Stomach smooth muscle (tissue), 2 donors: Measurements from ENCODE around the gene ARHGEF1.

Experiments used
- H3K27ac ChIP-seq: one replicate; pipeline ENCODE4 v1.7.0; 2013; ENCODE audit warnings: mild to moderate bottlenecking, low read length, inconsistent platforms
- H3K27me3 ChIP-seq, 2 donors: one replicate each; pipeline ENCODE4 v1.7.0; 2013; ENCODE audit warnings: low read length in 2 of 2; ENCODE audit not compliant: insufficient read depth in 2 of 2, control insufficient read depth in 1 of 2
- H3K36me3 ChIP-seq, 2 donors: one replicate each; pipeline ENCODE4 v1.7.0; 2013; ENCODE audit warnings: low read length in 2 of 2; ENCODE audit not compliant: control insufficient read depth in 2 of 2, insufficient read depth in 2 of 2
- H3K4me1 ChIP-seq: one replicate; pipeline ENCODE4 v1.7.0; 2013; ENCODE audit warnings: low read length; ENCODE audit not compliant: control insufficient read depth, insufficient read depth
- H3K4me3 ChIP-seq, 2 donors: one replicate each; pipeline ENCODE4 v1.7.0; 2013; ENCODE audit warnings: low read length in 2 of 2
- H3K9ac ChIP-seq, 2 donors: one replicate each; pipeline ENCODE4 v1.7.0; 2013; ENCODE audit warnings: low read length in 2 of 2, mild to moderate bottlenecking in 1 of 2
- H3K9me3 ChIP-seq, 2 donors: one replicate each; pipeline ENCODE4 v1.7.0; 2013; ENCODE audit warnings: low read length in 2 of 2; ENCODE audit not compliant: control insufficient read depth in 2 of 2
- donor health status: healthy.
- donor health status: Pancreatic carcinoma.

The ARHGEF1 gene

DNA sequence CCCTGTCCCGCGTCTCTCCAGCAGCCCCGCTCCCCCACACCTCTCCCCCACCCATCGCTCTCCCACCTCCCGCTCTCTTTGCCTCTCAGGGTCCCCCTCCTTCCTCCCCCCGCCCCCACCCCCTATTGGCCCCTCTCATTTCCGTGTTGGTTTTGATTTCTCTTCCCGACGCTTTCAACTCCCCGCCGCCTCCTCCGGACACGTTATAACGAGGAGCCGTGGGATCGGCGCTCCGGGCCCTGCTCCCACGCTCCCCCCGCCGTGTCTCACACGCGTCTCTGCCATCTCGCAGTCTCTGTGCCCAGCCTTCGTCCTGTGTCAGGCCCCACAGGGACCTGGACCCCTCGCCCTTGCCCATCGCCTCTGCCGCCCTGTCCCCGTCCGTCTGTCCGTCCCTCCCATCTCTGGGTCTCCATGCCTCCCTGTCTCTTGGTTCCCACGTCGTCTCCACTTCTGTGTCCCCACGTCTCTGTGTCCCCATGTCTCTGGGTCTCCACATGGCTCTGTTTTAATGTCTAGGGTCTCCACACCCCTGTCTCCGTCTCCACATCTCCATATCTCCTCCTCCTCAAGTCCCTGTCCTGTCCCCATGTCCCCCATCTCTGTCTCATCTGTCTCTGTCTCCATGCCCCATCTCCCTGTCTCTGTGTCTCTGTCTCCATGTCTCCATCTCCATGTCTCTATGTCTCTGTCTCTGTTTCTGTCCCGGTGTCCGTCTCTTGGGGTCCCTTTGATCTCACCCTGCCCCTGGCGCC, 32.2 kb downstream of the ARHGEF1 start:
- Histone ChIP-seq H3K9me3 (no peaks in the 10 kb centered on the region), H3K27ac (no peak overlapping the region), H3K36me3 (no peaks in the 10 kb centered on the region), H3K27me3 (peaks cover 70 to 77% of the 10 kb centered on the region in 2 donors), H3K4me3 (peak overlapping the region in 1 of 2 donors; percentile 29), H3K9ac (no peak overlapping the region), H3K4me1 (peaks cover 5% of the 10 kb centered on the region)

DNA sequence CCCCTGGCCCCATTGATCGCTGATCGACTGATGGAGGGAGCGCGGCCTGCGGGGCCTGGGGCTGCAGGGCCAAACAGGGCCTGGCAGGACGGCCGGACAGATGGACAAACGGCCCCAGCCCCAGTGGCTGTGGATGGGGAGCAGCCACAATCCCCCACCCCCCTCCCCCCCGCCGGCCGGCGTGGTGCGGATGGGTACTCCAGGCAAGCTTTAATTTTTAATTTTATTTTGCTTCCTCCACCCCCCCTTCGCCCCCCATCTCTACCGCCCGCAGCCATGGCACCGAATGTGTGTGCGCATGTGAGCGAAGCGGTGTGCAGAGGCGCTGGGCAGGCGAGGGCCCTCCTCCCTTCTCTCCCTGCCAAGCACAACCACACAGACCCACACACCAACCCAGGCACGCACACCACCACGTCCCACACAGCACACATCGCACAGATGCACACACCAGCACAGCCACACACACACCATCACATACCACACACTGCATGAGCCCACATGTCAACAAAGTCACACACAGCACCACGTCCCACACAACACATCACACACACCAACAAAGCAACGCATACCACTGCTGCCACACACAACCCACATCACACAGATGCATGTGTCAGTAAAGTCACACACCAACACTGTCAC, 32.9 kb downstream of the ARHGEF1 start:
- no peaks in the 10 kb centered on the region for H3K36me3 ChIP-seq
- H3K4me3 ChIP-seq: no peak overlapping the region
- H3K9ac ChIP-seq: no peak overlapping the region
- H3K9me3 ChIP-seq: no peaks in the 10 kb centered on the region
- H3K27ac ChIP-seq: no peak overlapping the region
- peaks cover 5% of the 10 kb centered on the region for H3K4me1 ChIP-seq
- peaks cover 75 to 79% of the 10 kb centered on the region in 2 donors for H3K27me3 ChIP-seq

DNA sequence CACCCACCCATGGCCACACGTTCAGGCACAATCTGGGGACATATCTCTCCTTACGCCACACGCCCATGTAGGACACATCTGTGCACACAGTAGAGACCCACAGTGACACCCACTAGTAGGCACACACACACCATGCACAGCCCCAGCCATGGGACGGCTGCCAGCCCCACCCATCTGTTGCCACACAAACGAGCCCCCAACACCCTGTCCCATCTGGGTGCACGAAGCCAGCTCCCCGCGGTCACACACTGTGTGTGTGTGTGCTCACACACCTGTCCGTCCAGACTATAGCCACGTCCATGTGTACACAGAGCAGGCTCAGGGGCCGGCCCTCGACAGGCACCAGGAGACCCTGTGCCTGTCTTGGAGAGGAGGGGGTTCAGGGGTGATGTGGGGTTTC, 34.7 kb downstream of the ARHGEF1 start:
- no peak overlapping the region for H3K4me3 ChIP-seq
- H3K27me3 ChIP-seq: peaks cover 75 to 80% of the 10 kb centered on the region in 2 donors
- H3K4me1 ChIP-seq: peaks cover 5% of the 10 kb centered on the region

DNA sequence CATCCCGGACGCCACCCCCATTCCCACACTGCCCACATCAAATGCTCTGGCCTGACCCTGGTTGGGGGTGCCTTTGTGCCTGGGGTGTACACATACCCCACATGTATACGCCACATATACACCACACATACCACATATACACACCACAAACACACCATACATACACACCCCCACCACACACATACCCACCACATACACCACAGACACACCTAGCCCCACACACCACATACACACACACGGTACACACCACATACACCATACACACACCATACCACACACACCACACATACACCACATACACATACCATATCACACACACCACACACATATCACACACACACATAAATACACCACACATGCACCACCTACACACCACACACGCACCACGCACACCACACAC, 35.1 kb downstream of the ARHGEF1 start:
- no peak overlapping the region for H3K27ac ChIP-seq
- no peak overlapping the region for H3K4me3 ChIP-seq
- H3K4me1 ChIP-seq: peaks cover 5% of the 10 kb centered on the region
- H3K9ac ChIP-seq: no peak overlapping the region
- no peaks in the 10 kb centered on the region for H3K9me3 ChIP-seq
- H3K27me3 ChIP-seq: peaks cover 79 to 84% of the 10 kb centered on the region in 2 donors
- H3K36me3 ChIP-seq: no peaks in the 10 kb centered on the region

More for the DNA sequence above, 34.7 kb downstream of the ARHGEF1 start:
- Histone ChIP-seq H3K27ac (no peak overlapping the region), H3K9me3 (no peaks in the 10 kb centered on the region), H3K36me3 (no peaks in the 10 kb centered on the region), H3K9ac (no peak overlapping the region)

DNA sequence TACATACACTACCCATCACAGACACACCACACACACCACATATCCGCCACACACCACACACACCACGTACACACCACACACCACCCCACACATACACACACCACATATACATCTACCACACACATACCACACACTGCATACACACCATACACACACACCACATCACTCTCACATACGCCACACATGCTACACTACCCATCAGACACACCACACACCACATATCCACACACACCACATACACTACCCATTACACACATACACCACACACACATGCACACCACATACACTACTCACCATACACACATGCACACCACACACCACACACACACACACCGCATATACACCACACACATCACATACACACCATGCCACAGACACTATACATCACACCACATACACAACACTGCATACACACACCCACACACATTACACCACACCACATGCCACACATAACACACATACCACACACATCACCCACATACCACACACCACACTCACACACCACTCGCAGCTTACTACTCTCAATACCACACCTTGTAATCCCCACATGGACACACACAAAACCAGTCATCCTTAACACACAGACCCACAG, 35.8 kb downstream of the ARHGEF1 start:
- no peak overlapping the region for H3K4me3 ChIP-seq
- peaks cover 5% of the 10 kb centered on the region for H3K4me1 ChIP-seq
- no peaks in the 10 kb centered on the region for H3K36me3 ChIP-seq
- no peaks in the 10 kb centered on the region for H3K9me3 ChIP-seq
- peaks cover 78 to 80% of the 10 kb centered on the region in 2 donors for H3K27me3 ChIP-seq
- H3K9ac ChIP-seq: no peak overlapping the region
- H3K27ac ChIP-seq: no peak overlapping the region

DNA sequence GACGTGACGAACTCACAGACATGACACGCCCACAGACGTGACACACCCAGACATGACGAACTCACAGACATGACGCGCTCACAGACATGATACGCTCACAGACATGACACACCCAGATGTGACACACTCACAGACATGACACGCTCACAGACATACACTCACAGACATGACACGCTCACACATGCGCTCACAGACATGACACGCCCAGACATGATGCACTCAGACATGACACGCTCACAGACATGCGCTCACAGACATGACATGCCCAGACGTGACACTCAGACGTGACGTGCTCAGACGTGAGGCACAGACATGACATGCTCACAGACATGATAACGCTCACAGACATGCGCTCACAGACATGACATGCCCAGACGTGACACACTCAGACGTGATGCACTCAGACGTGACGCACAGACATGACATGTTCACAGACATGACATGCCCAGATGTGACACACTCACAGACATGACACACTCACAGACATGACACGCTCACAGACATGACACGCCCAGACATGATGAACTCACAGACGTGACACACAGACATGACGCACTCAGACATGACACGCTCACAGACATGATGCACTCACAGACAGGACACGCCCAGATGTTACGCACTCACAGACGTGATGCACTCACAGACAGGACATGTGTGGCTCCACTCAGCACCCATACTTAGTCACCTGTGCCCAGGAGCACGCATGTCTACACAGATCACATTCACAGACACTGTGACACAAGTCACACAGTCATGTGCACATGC, 37.1 kb downstream of the ARHGEF1 start:
- Histone ChIP-seq H3K9me3 (no peaks in the 10 kb centered on the region), H3K27me3 (peaks cover 83% of the 10 kb centered on the region in 2 donors), H3K4me3 (no peak overlapping the region), H3K4me1 (peaks cover 4% of the 10 kb centered on the region), H3K27ac (no peak overlapping the region), H3K36me3 (no peaks in the 10 kb centered on the region), H3K9ac (no peak overlapping the region)

DNA sequence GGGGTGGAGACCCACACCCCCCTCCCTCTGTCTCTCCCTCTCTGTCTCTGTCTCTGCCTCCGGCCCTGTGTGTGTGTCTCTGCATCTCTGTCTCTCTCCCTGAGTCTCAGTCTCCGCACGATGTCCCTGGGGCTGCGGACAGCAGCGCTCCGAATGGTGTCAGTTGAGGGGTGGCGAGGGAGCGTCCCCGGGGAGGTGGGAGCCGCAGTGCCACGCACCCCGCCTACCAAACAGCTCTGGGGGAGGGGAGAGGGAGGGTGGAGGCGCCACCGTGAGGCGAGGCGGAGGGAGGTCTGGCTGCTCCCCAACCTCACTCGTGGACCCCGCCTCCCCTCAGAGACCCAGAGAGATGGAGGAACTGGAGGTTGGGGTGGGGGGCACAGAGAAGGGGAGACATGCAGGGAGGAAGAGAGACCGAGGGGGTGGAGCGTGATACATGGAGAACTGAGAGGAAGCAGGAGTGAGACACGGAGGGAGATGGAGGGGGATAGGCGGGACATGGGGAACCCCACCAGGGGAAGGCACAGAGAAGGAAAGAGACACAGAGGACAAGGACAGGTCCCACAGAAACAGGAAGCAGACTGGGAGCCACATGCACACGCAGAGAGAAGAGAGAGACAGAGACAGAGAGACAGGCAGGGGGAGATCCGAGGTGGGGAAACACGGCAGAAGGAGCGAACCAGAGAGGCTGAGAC, 38.0 kb downstream of the ARHGEF1 start:
- H3K9ac ChIP-seq: no peak overlapping the region
- no peak overlapping the region for H3K4me3 ChIP-seq
- no peaks in the 10 kb centered on the region for H3K36me3 ChIP-seq
- H3K9me3 ChIP-seq: peaks cover 0 to 3% of the 10 kb centered on the region in 2 donors
- no peaks in the 10 kb centered on the region for H3K4me1 ChIP-seq
- H3K27ac ChIP-seq: no peak overlapping the region
- peaks cover 83 to 85% of the 10 kb centered on the region in 2 donors for H3K27me3 ChIP-seq

DNA sequence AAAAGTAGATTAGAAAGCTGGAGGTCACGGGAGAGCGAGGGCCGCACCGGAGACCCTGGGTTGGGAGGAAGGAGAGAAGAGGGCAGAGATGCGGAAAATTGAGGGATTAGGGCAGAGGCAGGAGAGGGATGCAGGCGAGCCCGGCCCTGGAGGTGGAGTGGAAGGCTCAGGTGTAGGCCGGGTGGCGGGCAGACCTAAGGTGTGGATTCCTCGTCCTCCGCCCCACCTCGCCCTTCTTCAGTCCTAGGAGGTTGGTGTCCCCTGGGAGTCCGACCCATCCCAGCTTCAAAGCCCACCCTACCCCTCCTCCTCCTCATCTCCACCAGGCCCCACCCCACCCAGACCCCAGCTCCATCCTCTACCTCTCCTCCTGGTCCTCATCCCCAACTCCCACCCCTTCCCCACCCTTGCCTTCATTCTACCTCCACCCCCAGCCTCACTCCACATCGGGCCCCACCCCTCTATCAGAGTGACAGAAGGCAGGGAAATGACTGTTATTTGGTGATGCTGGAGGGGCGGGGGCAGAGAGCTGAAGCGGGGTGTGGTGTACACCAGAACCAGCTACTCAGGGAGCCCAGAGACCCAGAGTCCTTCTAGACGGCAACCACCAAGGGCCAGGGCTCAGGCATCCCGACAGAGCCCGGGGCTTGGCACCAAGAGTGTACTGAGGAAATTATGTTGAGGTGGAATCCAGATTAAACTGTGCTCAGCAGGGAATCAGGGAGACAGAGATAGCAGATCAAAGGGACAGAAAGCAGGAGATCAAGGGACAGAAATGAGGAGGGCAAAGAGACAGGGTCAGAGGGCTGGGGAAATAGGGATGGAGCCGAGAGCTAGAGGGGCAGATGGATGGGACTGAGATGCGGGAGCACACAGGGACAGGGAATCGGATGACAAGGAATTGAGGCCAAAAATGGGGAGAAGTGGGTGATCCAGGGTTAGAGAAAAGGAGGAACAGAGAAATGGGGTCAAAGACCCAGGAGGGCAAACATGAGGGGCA, 38.9 kb downstream of the ARHGEF1 start:
- Histone ChIP-seq H3K4me1 (no peaks in the 10 kb centered on the region), H3K9ac (no peak overlapping the region), H3K27me3 (peaks cover 84% of the 10 kb centered on the region in 2 donors), H3K27ac (no peak overlapping the region), H3K36me3 (no peaks in the 10 kb centered on the region), H3K9me3 (peaks cover 0 to 5% of the 10 kb centered on the region in 2 donors), H3K4me3 (no peak overlapping the region)

DNA sequence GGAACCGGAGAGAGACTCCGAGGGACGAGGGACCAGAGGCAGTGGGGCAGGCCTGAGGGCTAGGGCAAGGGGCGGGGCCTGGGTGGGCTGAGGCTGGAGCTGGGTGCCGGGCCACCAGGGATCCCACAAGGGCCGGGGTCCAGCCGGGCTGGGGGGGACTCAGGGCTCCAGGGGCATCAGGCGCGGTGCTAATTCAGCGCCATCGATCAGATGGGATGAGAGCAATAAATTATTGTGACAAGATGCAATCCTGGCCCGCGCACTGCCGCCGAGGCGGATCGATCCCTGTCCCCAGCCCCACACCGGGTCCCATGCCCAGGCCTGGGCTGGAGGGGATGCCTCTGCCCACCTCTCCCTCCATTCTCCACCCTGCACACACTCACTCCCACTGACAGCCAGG, 39.6 kb downstream of the ARHGEF1 start:
- H3K27me3 ChIP-seq: peaks cover 84 to 88% of the 10 kb centered on the region in 2 donors
- no peak overlapping the region for H3K9ac ChIP-seq
- no peaks in the 10 kb centered on the region for H3K4me1 ChIP-seq
- no peak overlapping the region for H3K27ac ChIP-seq
- H3K4me3 ChIP-seq: no peak overlapping the region
- H3K36me3 ChIP-seq: no peaks in the 10 kb centered on the region
- peaks cover 0 to 5% of the 10 kb centered on the region in 2 donors for H3K9me3 ChIP-seq
